GM13977 (cell line): ENCODE measurements around the gene TAOK3.
A peak's percentile ranks its signal among the peaks of the same experiment; 100 is the strongest.
"Not testable (repeated sequence)": the region's sequence is repeated elsewhere in the genome, so short reads cannot be mapped to it uniquely, and the experiment has no call there.

Source experiments
- DNase-seq: peaks from one replicate; pipeline ENCODE4 v3.0.0; 2012; ENCODE audit warnings: low spot score
- CTCF ChIP-seq: IDR thresholded peaks from 2 replicates; pipeline ENCODE4 v1.5.1; 2012; ENCODE audit warnings: mild to moderate bottlenecking, control low read depth; ENCODE audit not compliant: insufficient read depth; ENCODE audit errors: extremely low read depth, missing control alignments
- in situ Hi-C: fragments of 300-500 bp; cut with MboI; formaldehyde crosslinking; loops from one replicate; pipeline ENCODE4 v1.12.0; 2022; ENCODE audit warnings: low sequenced_read_pairs, low pct_unique_long_range_greater_than_20kb, mixed read lengths, inconsistent platforms; ENCODE audit not compliant: unreplicated experiment

TAOK3 gene

GRCh38 chr12:118292836-118293235 is 79.9 kb downstream of the TAOK3 start:
- TF ChIP-seq CTCF: no peak
- in situ Hi-C loops: no loop called here
- no peak for DNase-seq

- no peak for TF ChIP-seq CTCF
- in situ Hi-C loops: no loop called here
- DNase-seq: no peak
Measured at GRCh38 chr12:118290130-118290529, 82.6 kb downstream of the TAOK3 start.

GRCh38 chr12:118288174-118288573 is 84.5 kb downstream of the TAOK3 start:
- no peak for TF ChIP-seq CTCF
- DNase-seq: no peak
- in situ Hi-C loops: no loop called here

- in situ Hi-C loops: no loop called here
Measured at GRCh38 chr12:118287728-118288127, 85.0 kb downstream of the TAOK3 start.

GRCh38 chr12:118282767-118283166 is 89.9 kb downstream of the TAOK3 start:
- no peak for TF ChIP-seq CTCF
- no peak for DNase-seq
- in situ Hi-C loops: no loop called here

More at GRCh38 chr12:118287728-118288127, 85.0 kb downstream of the TAOK3 start:
- no peak for TF ChIP-seq CTCF
- DNase-seq: no peak

GRCh38 chr12:118278288-118278687 is 94.4 kb downstream of the TAOK3 start:
- DNase-seq, in situ Hi-C loops: not testable (repeated sequence)

GRCh38 chr12:118274066-118274465 is 98.6 kb downstream of the TAOK3 start:
- in situ Hi-C loops: no loop called here
- TF ChIP-seq CTCF: no peak
- DNase-seq: peak; percentile 43
